ENCODE results near the gene COL4A2.

DNA sequence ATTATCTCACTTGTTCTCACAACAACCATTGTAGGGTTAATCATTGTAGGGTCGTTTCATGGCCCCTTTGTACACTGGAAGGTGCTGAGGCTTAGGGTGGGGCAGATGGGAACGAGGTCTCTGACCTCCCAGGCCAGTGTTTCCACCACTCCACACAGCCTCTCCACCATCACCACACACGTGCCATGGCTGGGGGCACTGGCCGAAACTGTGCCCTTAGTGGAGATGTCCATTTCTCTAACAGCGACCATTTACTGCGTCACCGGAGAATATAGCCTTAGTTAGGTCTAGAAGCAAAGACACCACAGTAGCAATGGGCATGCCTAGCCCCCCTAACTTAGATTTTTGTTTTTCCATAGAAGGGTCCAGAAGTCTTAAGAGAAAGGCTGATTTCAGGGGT is 36.6 kb upstream of the COL4A2 start:
- TF ChIP-seq, protein P1, sequence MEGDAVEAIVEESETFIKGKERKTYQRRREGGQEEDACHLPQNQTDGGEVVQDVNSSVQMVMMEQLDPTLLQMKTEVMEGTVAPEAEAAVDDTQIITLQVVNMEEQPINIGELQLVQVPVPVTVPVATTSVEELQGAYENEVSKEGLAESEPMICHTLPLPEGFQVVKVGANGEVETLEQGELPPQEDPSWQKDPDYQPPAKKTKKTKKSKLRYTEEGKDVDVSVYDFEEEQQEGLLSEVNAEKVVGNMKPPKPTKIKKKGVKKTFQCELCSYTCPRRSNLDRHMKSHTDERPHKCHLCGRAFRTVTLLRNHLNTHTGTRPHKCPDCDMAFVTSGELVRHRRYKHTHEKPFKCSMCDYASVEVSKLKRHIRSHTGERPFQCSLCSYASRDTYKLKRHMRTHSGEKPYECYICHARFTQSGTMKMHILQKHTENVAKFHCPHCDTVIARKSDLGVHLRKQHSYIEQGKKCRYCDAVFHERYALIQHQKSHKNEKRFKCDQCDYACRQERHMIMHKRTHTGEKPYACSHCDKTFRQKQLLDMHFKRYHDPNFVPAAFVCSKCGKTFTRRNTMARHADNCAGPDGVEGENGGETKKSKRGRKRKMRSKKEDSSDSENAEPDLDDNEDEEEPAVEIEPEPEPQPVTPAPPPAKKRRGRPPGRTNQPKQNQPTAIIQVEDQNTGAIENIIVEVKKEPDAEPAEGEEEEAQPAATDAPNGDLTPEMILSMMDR (IDR thresholded peaks at IDR 0.05; ENCODE audit: low read length): no peak
- TF ChIP-seq EZH2 (optimal IDR thresholded peaks at IDR 0.05; ENCODE audit: low read depth, low read length) (no peak), EZH2phosphoT487 (IDR thresholded peaks at IDR 0.05; ENCODE audit: low read length) (no peak)

Measured in MM.1S (cell line).